Measurements from ENCODE around the gene MICA.
"Not testable (repeated sequence)": the region's sequence is repeated elsewhere in the genome, so short reads cannot be mapped to it uniquely, and the experiment has no call there.

Gene MICA

GRCh38 chr6:31393932-31394331 is 9.5 kb upstream of the MICA start:
- DNase-seq (ENCODE audit: extremely low read depth, insufficient read length), result no peak
- Histone ChIP-seq H3K36me3 (ENCODE audit: control insufficient read depth, insufficient read depth, low read length) (no peaks in the 10 kb centered on the region; the same call in 1 of the 2 replicates), H3K4me3 (replicated peaks; ENCODE audit: low read depth, low read length) (no peak overlapping the region), H3K27me3 (replicated peaks; ENCODE audit: control insufficient read depth, insufficient read depth, low read length) (no peaks in the 10 kb centered on the region)
- TF ChIP-seq CTCF (IDR thresholded peaks at IDR 0.05; ENCODE audit: insufficient read depth, low read length, poor library complexity, severe bottlenecking), result no peak

- Histone ChIP-seq H3K27me3 (replicated peaks; ENCODE audit: control insufficient read depth, insufficient read depth, low read length) (no peaks in the 10 kb centered on the region), H3K36me3 (ENCODE audit: control insufficient read depth, insufficient read depth, low read length) (no peaks in the 10 kb centered on the region; the same call in 1 of the 2 replicates), H3K4me3 (replicated peaks; ENCODE audit: low read depth, low read length) (no peak overlapping the region)
- no peak for DNase-seq (ENCODE audit: extremely low read depth, insufficient read length)
- no peak for TF ChIP-seq CTCF (IDR thresholded peaks at IDR 0.05; ENCODE audit: insufficient read depth, low read length, poor library complexity, severe bottlenecking)
Measured at GRCh38 chr6:31394381-31394780, 9.0 kb upstream of the MICA start.

- no peak for DNase-seq (ENCODE audit: extremely low read depth, insufficient read length)
- no peak for TF ChIP-seq CTCF (IDR thresholded peaks at IDR 0.05; ENCODE audit: insufficient read depth, low read length, poor library complexity, severe bottlenecking)
- Histone ChIP-seq H3K4me3 (replicated peaks; ENCODE audit: low read depth, low read length) (no peak overlapping the region), H3K36me3 (ENCODE audit: control insufficient read depth, insufficient read depth, low read length) (no peaks in the 10 kb centered on the region; the same call in 1 of the 2 replicates), H3K27me3 (replicated peaks; ENCODE audit: control insufficient read depth, insufficient read depth, low read length) (no peaks in the 10 kb centered on the region)
Measured at GRCh38 chr6:31395832-31396231, 7.6 kb upstream of the MICA start.

GRCh38 chr6:31396422-31397152 is 6.8 kb upstream of the MICA start:
- TF ChIP-seq CTCF (IDR thresholded peaks at IDR 0.05; ENCODE audit: insufficient read depth, low read length, poor library complexity, severe bottlenecking), result peak; percentile 87

GRCh38 chr6:31397153-31397499 is 6.3 kb upstream of the MICA start:
- H3K4me3 ChIP-seq (replicated peaks; ENCODE audit: low read depth, low read length), result not testable (repeated sequence)

More at GRCh38 chr6:31396422-31397152, 6.8 kb upstream of the MICA start:
- H3K4me3 ChIP-seq (replicated peaks; ENCODE audit: low read depth, low read length), result no peak overlapping the region
- no peaks in the 10 kb centered on the region for H3K27me3 ChIP-seq (replicated peaks; ENCODE audit: control insufficient read depth, insufficient read depth, low read length)
- DNase-seq (ENCODE audit: extremely low read depth, insufficient read length), result peak; percentile 36
- no peaks in the 10 kb centered on the region; the same call in 1 of the 2 replicates for H3K36me3 ChIP-seq (ENCODE audit: control insufficient read depth, insufficient read depth, low read length)

GRCh38 chr6:31397901-31398525 is 5.4 kb upstream of the MICA start:
- H3K27me3 ChIP-seq (replicated peaks; ENCODE audit: control insufficient read depth, insufficient read depth, low read length), result no peaks in the 10 kb centered on the region
- no peak for DNase-seq (ENCODE audit: extremely low read depth, insufficient read length)
- no peaks in the 10 kb centered on the region; the same call in 1 of the 2 replicates for H3K36me3 ChIP-seq (ENCODE audit: control insufficient read depth, insufficient read depth, low read length)
- TF ChIP-seq CTCF (IDR thresholded peaks at IDR 0.05; ENCODE audit: insufficient read depth, low read length, poor library complexity, severe bottlenecking), result no peak
- no peak overlapping the region for H3K4me3 ChIP-seq (replicated peaks; ENCODE audit: low read depth, low read length)

More at GRCh38 chr6:31397153-31397499, 6.3 kb upstream of the MICA start:
- H3K36me3 ChIP-seq (ENCODE audit: control insufficient read depth, insufficient read depth, low read length); DNase-seq (ENCODE audit: extremely low read depth, insufficient read length); H3K27me3 ChIP-seq (replicated peaks; ENCODE audit: control insufficient read depth, insufficient read depth, low read length): not testable (repeated sequence)
